ENCODE data around the gene PPDPF. TPM values are rescaled to one million over a fixed set of nuclear protein-coding genes. Genes with fewer than 3 reads are reported as not detected.

The PPDPF gene
- total RNA-seq, 4 donors from 2014 or later, result 122 to 426 (median 348) TPM

DNA sequence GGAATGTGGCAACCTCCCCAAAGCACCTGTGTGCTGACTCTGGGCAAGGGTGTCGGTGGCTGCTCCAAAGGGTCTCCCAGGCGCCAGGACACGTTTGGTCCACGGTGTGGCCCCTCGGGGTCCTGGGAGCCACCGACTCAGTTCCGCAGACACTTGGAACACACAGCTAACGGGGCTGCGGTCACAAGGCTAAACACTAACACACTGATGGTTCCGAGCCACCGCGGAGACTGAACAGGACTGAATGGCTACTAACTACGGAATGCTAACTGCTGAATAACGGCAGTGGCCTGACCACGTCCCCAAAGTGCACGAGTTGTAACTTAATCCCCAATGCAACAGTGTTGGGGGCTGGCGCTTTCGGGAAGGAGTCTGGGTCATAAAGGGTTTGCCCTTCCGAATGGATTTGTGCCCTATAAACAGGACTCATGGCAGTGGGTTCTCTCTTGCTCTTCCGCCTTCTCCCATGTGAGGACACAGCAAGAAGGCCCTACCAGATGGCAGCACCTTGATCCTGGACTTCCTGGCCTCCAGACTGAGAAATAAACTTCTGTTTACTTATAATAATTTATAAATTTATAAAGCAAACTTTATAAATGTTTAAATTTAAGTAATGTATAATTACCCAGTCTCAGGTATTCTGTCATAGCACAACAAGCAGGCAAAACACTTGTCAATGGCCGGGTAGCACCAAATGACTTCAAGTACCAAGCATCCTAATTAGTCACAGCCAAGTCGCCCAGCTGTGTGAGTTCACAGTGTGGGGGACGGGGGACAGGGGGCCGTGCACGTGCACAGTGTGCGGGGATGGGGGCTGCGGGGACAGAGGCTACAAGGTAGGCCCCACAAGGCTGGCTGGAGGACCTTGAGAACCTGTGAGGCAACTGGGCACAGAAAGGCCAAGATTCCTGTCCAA, 19.4 kb upstream of the PPDPF start:
- intact Hi-C loops (cut with DNase I; ENCODE audit: low total_unique reads), result no loop called here
- 81 to 82% methylated on average over 23 to 27 of the region's 27 CpGs for WGBS, 2 donors
- TF ChIP-seq POLR2A (IDR thresholded peaks at IDR 0.05), result no peak
- TF ChIP-seq, protein P1, sequence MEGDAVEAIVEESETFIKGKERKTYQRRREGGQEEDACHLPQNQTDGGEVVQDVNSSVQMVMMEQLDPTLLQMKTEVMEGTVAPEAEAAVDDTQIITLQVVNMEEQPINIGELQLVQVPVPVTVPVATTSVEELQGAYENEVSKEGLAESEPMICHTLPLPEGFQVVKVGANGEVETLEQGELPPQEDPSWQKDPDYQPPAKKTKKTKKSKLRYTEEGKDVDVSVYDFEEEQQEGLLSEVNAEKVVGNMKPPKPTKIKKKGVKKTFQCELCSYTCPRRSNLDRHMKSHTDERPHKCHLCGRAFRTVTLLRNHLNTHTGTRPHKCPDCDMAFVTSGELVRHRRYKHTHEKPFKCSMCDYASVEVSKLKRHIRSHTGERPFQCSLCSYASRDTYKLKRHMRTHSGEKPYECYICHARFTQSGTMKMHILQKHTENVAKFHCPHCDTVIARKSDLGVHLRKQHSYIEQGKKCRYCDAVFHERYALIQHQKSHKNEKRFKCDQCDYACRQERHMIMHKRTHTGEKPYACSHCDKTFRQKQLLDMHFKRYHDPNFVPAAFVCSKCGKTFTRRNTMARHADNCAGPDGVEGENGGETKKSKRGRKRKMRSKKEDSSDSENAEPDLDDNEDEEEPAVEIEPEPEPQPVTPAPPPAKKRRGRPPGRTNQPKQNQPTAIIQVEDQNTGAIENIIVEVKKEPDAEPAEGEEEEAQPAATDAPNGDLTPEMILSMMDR (IDR thresholded peaks at IDR 0.05), result no peak
- H3K4me3 ChIP-seq (ENCODE audit: low read depth, poor library complexity, severe bottlenecking), result no peak overlapping the region
- DNase-seq (ENCODE audit: low spot score in 2 of 2), result no peak

DNA sequence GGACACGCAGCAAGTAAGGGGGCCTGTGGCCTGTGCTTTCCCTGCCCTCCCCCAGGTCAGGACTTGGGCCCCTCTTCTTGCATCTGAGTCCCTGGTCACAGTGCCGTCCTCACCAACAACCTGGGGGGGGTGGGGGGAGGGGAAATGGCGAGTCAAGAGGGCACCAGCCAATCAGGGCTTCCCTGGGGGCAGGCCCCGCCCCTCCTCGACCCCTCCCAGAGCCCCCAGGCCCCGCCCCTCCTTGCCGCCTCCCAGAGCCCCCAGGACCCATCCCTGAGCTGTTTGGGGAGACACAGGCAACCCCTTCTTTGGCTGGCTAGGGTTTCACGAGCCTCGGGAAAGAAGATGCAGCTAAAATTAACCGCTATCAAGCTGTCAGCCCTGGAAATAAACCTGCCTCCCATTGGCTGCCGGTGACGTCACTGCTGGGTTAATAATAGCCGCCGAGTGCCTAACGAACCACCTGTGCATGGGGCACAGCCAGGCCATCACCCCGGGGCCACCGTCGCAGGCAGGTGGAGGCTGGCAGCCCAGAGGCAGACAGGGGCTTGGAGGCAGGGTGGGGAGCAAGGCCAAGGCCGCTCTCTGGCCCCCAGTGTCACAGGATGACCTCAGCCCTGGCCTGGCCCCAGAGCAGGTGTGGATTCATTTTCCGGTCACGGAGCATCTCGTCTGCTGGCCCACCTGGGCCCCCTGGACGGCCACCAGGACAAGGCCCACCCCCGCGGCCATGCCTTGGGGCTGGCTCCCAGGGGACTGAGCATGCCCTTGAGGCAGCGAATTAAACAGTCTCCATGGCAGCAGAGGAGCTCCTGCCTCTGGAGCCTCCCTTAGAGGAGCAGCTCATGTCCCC, 18.5 kb upstream of the PPDPF start:
- no peak for TF ChIP-seq POLR2A (IDR thresholded peaks at IDR 0.05)
- TF ChIP-seq, protein P1 (IDR thresholded peaks at IDR 0.05), result no peak
- WGBS, 2 donors, result 6 to 38% methylated on average over 5 to 13 of the region's 26 CpGs
- intact Hi-C loops (cut with DNase I; ENCODE audit: low total_unique reads), result no loop called here

DNA sequence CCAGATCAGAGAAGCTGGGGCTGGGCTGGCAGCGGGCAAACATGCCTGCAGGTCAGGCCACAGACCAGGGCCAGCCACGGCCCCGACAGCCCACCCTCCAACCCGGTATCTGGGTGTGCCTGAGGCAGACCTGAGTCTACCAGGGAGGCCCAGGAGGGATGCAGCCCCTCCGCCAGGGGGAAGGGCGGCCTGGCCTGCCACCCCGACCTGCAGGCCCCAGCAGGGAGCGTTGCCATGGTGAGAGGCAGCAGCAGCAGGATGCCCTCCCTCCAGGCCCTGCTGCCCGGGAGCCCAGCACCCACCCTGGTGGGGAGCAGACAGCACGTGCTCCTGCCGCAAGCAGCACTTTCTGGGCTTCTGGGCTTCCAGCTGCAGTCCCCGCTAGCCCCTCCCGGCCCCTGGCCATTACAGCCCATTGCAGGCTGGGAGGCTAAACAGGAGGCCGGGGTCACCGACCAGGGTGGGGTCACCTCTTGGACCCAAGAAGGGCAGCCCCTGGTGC, 17.8 kb upstream of the PPDPF start:
- DNase-seq (ENCODE audit: low spot score in 2 of 2), result no peak
- WGBS, 2 donors, result 38 to 65% methylated on average over 10 to 14 of the region's 15 CpGs
- intact Hi-C loops (cut with DNase I; ENCODE audit: low total_unique reads), result no loop called here
- no peak for TF ChIP-seq POLR2A (IDR thresholded peaks at IDR 0.05)
- TF ChIP-seq, protein P1 (IDR thresholded peaks at IDR 0.05), result no peak
- H3K4me3 ChIP-seq (ENCODE audit: low read depth, poor library complexity, severe bottlenecking), result no peak overlapping the region

More for the DNA sequence above, 18.5 kb upstream of the PPDPF start:
- DNase-seq (ENCODE audit: low spot score in 2 of 2), result no peak
- H3K4me3 ChIP-seq (ENCODE audit: low read depth, poor library complexity, severe bottlenecking), result no peak overlapping the region

DNA sequence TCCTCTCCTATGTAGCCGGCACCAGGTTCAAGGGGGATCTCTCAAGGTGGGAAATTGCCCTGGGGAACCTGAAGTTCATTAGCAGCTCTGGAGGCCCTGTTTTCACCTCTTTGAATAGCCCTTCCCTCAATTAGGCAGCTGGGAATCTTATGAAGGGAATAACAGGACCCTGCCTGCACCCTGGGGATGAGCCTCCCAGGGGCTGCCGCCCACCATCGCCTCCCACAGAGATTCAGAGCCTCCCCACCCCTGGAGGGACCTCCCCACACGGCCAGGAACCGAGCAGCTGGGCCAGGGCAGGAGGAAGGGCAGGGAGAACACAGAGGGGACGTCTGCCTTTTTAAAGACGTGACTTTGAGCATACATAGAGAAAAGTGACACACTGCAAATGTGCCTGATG, 17.0 kb upstream of the PPDPF start:
- no peak for DNase-seq (ENCODE audit: low spot score in 2 of 2)
- H3K4me3 ChIP-seq (ENCODE audit: low read depth, poor library complexity, severe bottlenecking), result no peak overlapping the region
- 21 to 47% methylated on average over 7 of the region's 7 CpGs for WGBS, 2 donors
- TF ChIP-seq POLR2A (IDR thresholded peaks at IDR 0.05), result no peak
- TF ChIP-seq, protein P1 (IDR thresholded peaks at IDR 0.05), result no peak
- intact Hi-C loops (cut with DNase I; ENCODE audit: low total_unique reads), result no loop called here

DNA sequence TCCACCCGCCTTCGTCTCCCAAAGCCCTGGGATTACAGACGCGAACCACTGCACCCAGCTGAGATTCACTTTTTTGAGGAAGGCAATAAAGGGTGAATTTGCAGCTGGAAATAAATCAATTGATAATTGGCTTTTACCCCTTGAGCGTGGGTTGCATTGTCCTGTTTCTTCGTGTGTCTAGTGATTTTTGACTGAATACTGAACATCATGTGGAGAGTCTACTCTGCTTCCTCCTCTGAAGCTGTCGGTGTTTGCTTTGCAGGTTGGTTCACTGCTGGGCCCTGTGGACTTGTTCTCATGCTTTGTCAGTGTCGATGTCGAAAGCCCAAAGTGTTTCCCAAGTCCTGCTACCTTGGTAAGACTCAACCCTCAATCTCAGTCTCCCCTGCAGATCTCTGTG, 15.9 kb upstream of the PPDPF start:
- no peak for DNase-seq (ENCODE audit: low spot score in 2 of 2)
- TF ChIP-seq, protein P1 (IDR thresholded peaks at IDR 0.05), result no peak
- intact Hi-C loops (cut with DNase I; ENCODE audit: low total_unique reads), result no loop called here
- WGBS, 2 donors, result 87 to 89% methylated on average over 9 of the region's 9 CpGs
- H3K4me3 ChIP-seq (ENCODE audit: low read depth, poor library complexity, severe bottlenecking), result no peak overlapping the region
